Neural progenitor cell (in vitro differentiated cells): Measurements from ENCODE around the gene UBE2Q1. TPM values are rescaled to one million over a fixed set of nuclear protein-coding genes. Genes with fewer than 3 reads are reported as not detected.

Source experiments
- DNase-seq: peaks from one replicate; pipeline ENCODE4 v3.0.0-alpha.2; 2016; ENCODE audit warnings: low spot score
- H2AFZ ChIP-seq: fragments of 200-600 bp; sonication (generic); replicated peaks from 2 replicates; pipeline ENCODE4 v1.6.1; 2016; ENCODE audit warnings: antibody characterized with exemption
- H3F3A ChIP-seq: fragments of 200-600 bp; sonication (generic); 2 replicates; pipeline ENCODE4 v1.6.1; 2016; ENCODE audit warnings: antibody characterized with exemption, low read depth
- H3K27ac ChIP-seq: fragments of 200-600 bp; sonication (generic); 2 replicates; pipeline ENCODE4 v1.5.1; 2016; ENCODE audit warnings: mild to moderate bottlenecking
- H3K27me3 ChIP-seq: fragments of 200-600 bp; sonication (generic); 2 replicates; pipeline ENCODE4 v1.6.1; 2016; ENCODE audit warnings: mild to moderate bottlenecking, moderate library complexity
- H3K36me3 ChIP-seq: fragments of 200-600 bp; sonication (generic); 2 replicates; pipeline ENCODE4 v1.5.1; 2016
- H3K4me1 ChIP-seq: fragments of 200-600 bp; sonication (generic); 2 replicates; pipeline ENCODE4 v1.6.1; 2016; ENCODE audit warnings: mixed run types
- H3K4me2 ChIP-seq: fragments of 200-600 bp; sonication (generic); 2 replicates; pipeline ENCODE4 v1.6.1; 2016
- H3K4me3 ChIP-seq: fragments of 200-600 bp; sonication (generic); 2 replicates; pipeline ENCODE4 v1.5.1; 2016
- H3K79me2 ChIP-seq: fragments of 200-600 bp; sonication (generic); 2 replicates; pipeline ENCODE4 v1.6.1; 2016; ENCODE audit warnings: low read depth
- H3K9ac ChIP-seq: fragments of 200-600 bp; sonication (generic); 2 replicates; pipeline ENCODE4 v1.6.1; 2016
- H3K9me3 ChIP-seq: fragments of 200-600 bp; sonication (generic); 2 replicates; pipeline ENCODE4 v1.5.1; 2016; ENCODE audit warnings: low read depth
- H4K20me1 ChIP-seq: fragments of 200-600 bp; sonication (generic); 2 replicates; pipeline ENCODE4 v1.6.1; 2016; ENCODE audit warnings: low read depth
- H3K27ac Mint-ChIP-seq: 3 replicates; pipeline ENCODE4 v1.8.0; 2021; ENCODE audit warnings: mixed read lengths
- H3K27me3 Mint-ChIP-seq: 2 replicates; pipeline ENCODE4 v1.8.0; 2022; ENCODE audit warnings: low read depth, mild to moderate bottlenecking, inconsistent platforms, moderate library complexity, mixed read lengths; ENCODE audit not compliant: insufficient read depth
- H3K36me3 Mint-ChIP-seq: 3 replicates; pipeline ENCODE4 v1.8.0; 2021; ENCODE audit warnings: mixed read lengths
- H3K4me1 Mint-ChIP-seq: 3 replicates; pipeline ENCODE4 v1.8.0; 2021; ENCODE audit warnings: mixed read lengths
- H3K4me3 Mint-ChIP-seq: 3 replicates; pipeline ENCODE4 v1.8.0; 2021; ENCODE audit warnings: mild to moderate bottlenecking, moderate library complexity, mixed read lengths
- H3K9me3 Mint-ChIP-seq: 3 replicates; pipeline ENCODE4 v1.8.0; 2020; ENCODE audit warnings: mixed read lengths
- EZH2 ChIP-seq: fragments of 200-600 bp; sonication (generic); IDR thresholded peaks from 2 replicates; pipeline ENCODE4 v1.6.1; 2017; ENCODE audit warnings: antibody characterized with exemption, mild to moderate bottlenecking, moderate library complexity
- EZH2phosphoT487 ChIP-seq: fragments of 200-600 bp; sonication (generic); IDR thresholded peaks from 2 replicates; pipeline ENCODE4 v1.6.1; 2017; ENCODE audit warnings: antibody characterized with exemption
- total RNA-seq: library from RNA; depleted of rRNA; stranded (reverse); fragments of >200 nt; gene quantifications from 2 replicates; pipeline ENCODE4 v1.2.3, GENCODE V29; 2015; ENCODE audit warnings: low replicate concordance
- TF ChIP-seq, protein P1 (sequence below): fragments of 200-600 bp; sonication (generic); IDR thresholded peaks from 2 replicates; pipeline ENCODE4 v1.5.1; 2017; ENCODE audit warnings: antibody characterized with exemption, mild to moderate bottlenecking

The UBE2Q1 gene
- total RNA-seq, 1 donor from 2014 or later, result 96.2 TPM

GRCh38 chr1:154593390-154593789 lies 34.9 kb upstream of the UBE2Q1 start:
- Histone ChIP-seq H3F3A (no peaks in the 10 kb centered on the region), H2AFZ (no peak overlapping the region), H3K4me2 (no peak overlapping the region), H3K79me2 (no peaks in the 10 kb centered on the region), H3K27me3 (no peaks in the 10 kb centered on the region), H3K9me3 (no peaks in the 10 kb centered on the region), H3K27ac (no peak overlapping the region), H3K36me3 (no peaks in the 10 kb centered on the region), H3K4me1 (no peaks in the 10 kb centered on the region), H3K9ac (no peak overlapping the region), H4K20me1 (no peaks in the 10 kb centered on the region), H3K4me3 (no peak overlapping the region)
- no peak overlapping the region for H3K27ac Mint-ChIP-seq
- no peak overlapping the region for H3K4me3 Mint-ChIP-seq
- H3K9me3 Mint-ChIP-seq, result no peaks in the 10 kb centered on the region
- no peaks in the 10 kb centered on the region for H3K27me3 Mint-ChIP-seq
- DNase-seq, result no peak
- H3K4me1 Mint-ChIP-seq, result no peaks in the 10 kb centered on the region
- TF ChIP-seq EZH2phosphoT487, result no peak
- no peak for TF ChIP-seq EZH2
- TF ChIP-seq, protein P1, sequence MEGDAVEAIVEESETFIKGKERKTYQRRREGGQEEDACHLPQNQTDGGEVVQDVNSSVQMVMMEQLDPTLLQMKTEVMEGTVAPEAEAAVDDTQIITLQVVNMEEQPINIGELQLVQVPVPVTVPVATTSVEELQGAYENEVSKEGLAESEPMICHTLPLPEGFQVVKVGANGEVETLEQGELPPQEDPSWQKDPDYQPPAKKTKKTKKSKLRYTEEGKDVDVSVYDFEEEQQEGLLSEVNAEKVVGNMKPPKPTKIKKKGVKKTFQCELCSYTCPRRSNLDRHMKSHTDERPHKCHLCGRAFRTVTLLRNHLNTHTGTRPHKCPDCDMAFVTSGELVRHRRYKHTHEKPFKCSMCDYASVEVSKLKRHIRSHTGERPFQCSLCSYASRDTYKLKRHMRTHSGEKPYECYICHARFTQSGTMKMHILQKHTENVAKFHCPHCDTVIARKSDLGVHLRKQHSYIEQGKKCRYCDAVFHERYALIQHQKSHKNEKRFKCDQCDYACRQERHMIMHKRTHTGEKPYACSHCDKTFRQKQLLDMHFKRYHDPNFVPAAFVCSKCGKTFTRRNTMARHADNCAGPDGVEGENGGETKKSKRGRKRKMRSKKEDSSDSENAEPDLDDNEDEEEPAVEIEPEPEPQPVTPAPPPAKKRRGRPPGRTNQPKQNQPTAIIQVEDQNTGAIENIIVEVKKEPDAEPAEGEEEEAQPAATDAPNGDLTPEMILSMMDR, result no peak
- peaks cover 41% of the 10 kb centered on the region for H3K36me3 Mint-ChIP-seq

GRCh38 chr1:154591206-154591605 lies 32.7 kb upstream of the UBE2Q1 start:
- H2AFZ ChIP-seq, result no peak overlapping the region
- Mint-ChIP-seq H3K36me3 (peaks cover 33% of the 10 kb centered on the region), H3K4me1 (no peaks in the 10 kb centered on the region), H3K4me3 (no peak overlapping the region), H3K27ac (no peak overlapping the region), H3K27me3 (no peaks in the 10 kb centered on the region), H3K9me3 (no peaks in the 10 kb centered on the region)
- H3K4me1 ChIP-seq, result no peaks in the 10 kb centered on the region
- TF ChIP-seq, protein P1, result no peak
- no peak for TF ChIP-seq EZH2phosphoT487
- no peak for TF ChIP-seq EZH2
- no peak overlapping the region for H3K4me2 ChIP-seq
- H3K27me3 ChIP-seq, result no peaks in the 10 kb centered on the region
- no peak overlapping the region for H3K27ac ChIP-seq
- DNase-seq, result no peak
- H3K36me3 ChIP-seq, result no peaks in the 10 kb centered on the region
- no peak overlapping the region for H3K4me3 ChIP-seq
- no peaks in the 10 kb centered on the region for H3F3A ChIP-seq
- no peaks in the 10 kb centered on the region for H3K79me2 ChIP-seq
- H4K20me1 ChIP-seq, result no peaks in the 10 kb centered on the region
- no peaks in the 10 kb centered on the region for H3K9me3 ChIP-seq
- H3K9ac ChIP-seq, result no peak overlapping the region

- no peaks in the 10 kb centered on the region for H3F3A ChIP-seq
- no peaks in the 10 kb centered on the region for H3K36me3 ChIP-seq
- H3K4me3 ChIP-seq, result no peak overlapping the region
- no peak overlapping the region for H2AFZ ChIP-seq
- H3K79me2 ChIP-seq, result no peaks in the 10 kb centered on the region
- TF ChIP-seq EZH2phosphoT487, result no peak
- TF ChIP-seq, protein P1, result no peak
- TF ChIP-seq EZH2, result no peak
- H3K4me1 Mint-ChIP-seq, result no peaks in the 10 kb centered on the region
- H3K9me3 Mint-ChIP-seq, result no peaks in the 10 kb centered on the region
- H3K4me2 ChIP-seq, result no peak overlapping the region
- no peak for DNase-seq
- H3K4me3 Mint-ChIP-seq, result no peak overlapping the region
- no peaks in the 10 kb centered on the region for H3K4me1 ChIP-seq
- H4K20me1 ChIP-seq, result no peaks in the 10 kb centered on the region
- no peak overlapping the region for H3K27ac ChIP-seq
- H3K9ac ChIP-seq, result no peak overlapping the region
- no peaks in the 10 kb centered on the region for H3K27me3 ChIP-seq
- H3K27ac Mint-ChIP-seq, result no peak overlapping the region
- H3K36me3 Mint-ChIP-seq, result peaks cover 34% of the 10 kb centered on the region
- no peaks in the 10 kb centered on the region for H3K27me3 Mint-ChIP-seq
- H3K9me3 ChIP-seq, result no peaks in the 10 kb centered on the region
Measured at GRCh38 chr1:154590756-154591155, 32.3 kb upstream of the UBE2Q1 start.

- TF ChIP-seq, protein P1, result no peak
- TF ChIP-seq EZH2 (no peak), EZH2phosphoT487 (no peak)
- Histone ChIP-seq H2AFZ (no peak overlapping the region), H4K20me1 (no peaks in the 10 kb centered on the region), H3K4me1 (no peaks in the 10 kb centered on the region), H3K79me2 (no peaks in the 10 kb centered on the region), H3K9me3 (no peaks in the 10 kb centered on the region), H3K27ac (no peak overlapping the region), H3K4me3 (no peak overlapping the region), H3K36me3 (no peaks in the 10 kb centered on the region), H3F3A (no peaks in the 10 kb centered on the region), H3K27me3 (no peaks in the 10 kb centered on the region), H3K9ac (no peak overlapping the region), H3K4me2 (no peak overlapping the region)
- no peaks in the 10 kb centered on the region for H3K27me3 Mint-ChIP-seq
- no peak overlapping the region for H3K4me3 Mint-ChIP-seq
- peaks cover 43% of the 10 kb centered on the region for H3K36me3 Mint-ChIP-seq
- no peak for DNase-seq
- H3K27ac Mint-ChIP-seq, result no peak overlapping the region
- no peaks in the 10 kb centered on the region for H3K4me1 Mint-ChIP-seq
- H3K9me3 Mint-ChIP-seq, result no peaks in the 10 kb centered on the region
Measured at GRCh38 chr1:154589780-154590179, 31.3 kb upstream of the UBE2Q1 start.
